ENCODE measurements around the gene DNAL1. TPM values are rescaled to one million over a fixed set of nuclear protein-coding genes. Genes with fewer than 3 reads are reported as not detected.
A peak's percentile ranks its signal among the peaks of the same experiment; 100 is the strongest.

The DNAL1 gene
- total RNA-seq, 5 donors from 2014 or later (not counting 1 experiment from before 2014, with no cell fraction given) = 5.5 to 7.2 (median 6.2) TPM

DNA sequence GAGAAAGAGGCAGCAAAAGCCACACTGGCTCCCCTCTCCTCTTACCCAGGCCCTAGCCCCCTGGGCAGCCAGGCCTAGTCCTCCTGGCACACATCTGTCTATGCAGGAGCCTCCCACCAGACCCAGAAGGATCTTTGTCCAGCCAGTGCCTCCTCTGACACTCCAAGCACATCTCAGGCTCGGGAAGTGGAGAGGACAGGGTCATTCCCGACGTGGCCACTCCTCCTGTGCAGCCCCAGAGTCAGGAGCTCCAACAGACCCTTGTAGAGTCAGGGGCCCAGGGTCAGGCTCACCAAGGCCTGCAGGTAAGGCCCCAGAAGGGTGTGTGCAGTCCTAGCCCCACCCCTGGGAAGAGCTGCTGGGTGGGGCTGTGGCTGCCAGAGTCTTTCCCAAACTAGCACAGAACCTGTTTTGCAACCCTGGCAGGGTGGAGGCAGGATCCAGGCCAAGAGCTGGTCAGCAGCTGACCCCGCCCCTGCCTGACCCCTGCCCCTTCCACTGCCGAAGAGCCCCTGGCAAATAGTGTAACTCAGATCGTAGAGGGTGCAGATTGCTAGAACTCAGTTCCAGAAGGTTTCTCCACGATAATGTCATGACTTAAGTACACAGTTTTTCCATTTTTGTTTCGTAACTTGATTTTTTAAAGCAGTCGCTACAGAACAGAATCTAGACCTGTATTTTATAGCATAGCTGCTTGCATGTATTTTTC, 96.0 kb downstream of the DNAL1 start:
- Mint-ChIP-seq H3K4me1 (peaks cover 52 to 66% (median 62%) of the 10 kb centered on the region in 3 donors), H3K9me3 (no peaks in the 10 kb centered on the region), H3K27me3 (no peaks in the 10 kb centered on the region), H3K4me3 (peak overlapping the region; percentile 66 to 90 (median 70)), H3K27ac (peak overlapping the region; percentile 93 to 96), H3K36me3 (peaks cover 7% of the 10 kb centered on the region)
- Histone ChIP-seq H3K9me3 (no peaks in the 10 kb centered on the region), H3K4me3 (ENCODE audit: control insufficient read depth in 1 of 2, extremely low read depth in 1 of 2, low read length in 1 of 2) (peak overlapping the region; percentile 16 to 42), H3K4me1 (ENCODE audit: control insufficient read depth in 1 of 2, extremely low read depth in 1 of 2, insufficient read depth in 2 of 2, low read length in 2 of 2) (peaks cover 45 to 75% of the 10 kb centered on the region in 2 experiments), H3K27me3 (replicated peaks in 1 of 2; ENCODE audit: control insufficient read depth in 2 of 2, extremely low read depth in 1 of 2, insufficient read depth in 2 of 2, low read length in 1 of 2) (no peaks in the 10 kb centered on the region), H3K36me3 (ENCODE audit: control insufficient read depth in 2 of 2, extremely low read depth in 1 of 2, insufficient read depth in 1 of 2, low read length in 1 of 2) (peaks cover 13 to 36% of the 10 kb centered on the region in 2 donors), H3K27ac (ENCODE audit: low read length) (peak overlapping the region; percentile 86)
- no peak for ATAC-seq (replicated peaks in 1 of 4)
- DNase-seq = no peak
- WGBS (ENCODE audit: insufficient coverage) = 75% methylated on average over 8 of the region's 9 CpGs
- POLR2A ChIA-PET = interaction anchor here (0.5 to 1.3 kb wide), 7 partner anchors 12 to 759 kb away, joined by 3 to 5 read pairs (median 3); a partner anchor contains a TSS
- CTCF ChIA-PET = interaction anchor here (0.5 to 4.8 kb wide), 9 partner anchors 9 to 211 kb away, joined by 3 to 24 read pairs (median 4); a partner anchor contains a TSS

DNA sequence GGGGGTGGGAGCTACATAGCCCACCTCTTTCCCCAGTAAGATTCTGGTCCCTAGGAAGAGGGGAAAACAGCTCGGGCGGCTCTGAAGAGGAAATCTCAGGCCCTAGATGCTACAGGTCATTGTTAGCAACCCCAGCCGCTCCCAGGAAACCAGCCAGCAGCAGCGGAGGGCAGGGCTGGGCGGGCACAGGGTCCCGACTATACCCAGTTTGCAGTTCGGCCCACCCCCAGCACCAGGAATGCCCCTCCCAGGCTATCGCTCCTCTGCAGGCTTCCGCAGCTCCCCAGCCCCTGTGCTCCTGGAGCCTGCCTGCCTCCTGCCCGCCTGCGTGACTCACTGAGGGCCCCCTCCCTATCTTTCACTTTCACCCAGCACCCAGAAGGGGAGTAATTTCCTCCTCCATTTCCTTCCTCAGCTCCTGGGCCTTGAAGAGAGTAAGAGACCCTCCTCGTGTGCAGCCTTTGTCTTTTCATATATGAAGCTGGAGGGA, 96.6 kb downstream of the DNAL1 start:
- Histone ChIP-seq H3K36me3 (ENCODE audit: control insufficient read depth in 2 of 2, extremely low read depth in 1 of 2, insufficient read depth in 1 of 2, low read length in 1 of 2) (peaks cover 13 to 34% of the 10 kb centered on the region in 2 donors), H3K4me1 (ENCODE audit: control insufficient read depth in 1 of 2, extremely low read depth in 1 of 2, insufficient read depth in 2 of 2, low read length in 2 of 2) (peaks cover 51 to 81% of the 10 kb centered on the region in 2 experiments), H3K27ac (ENCODE audit: low read length) (peak overlapping the region; percentile 86), H3K27me3 (replicated peaks in 1 of 2; ENCODE audit: control insufficient read depth in 2 of 2, extremely low read depth in 1 of 2, insufficient read depth in 2 of 2, low read length in 1 of 2) (no peaks in the 10 kb centered on the region), H3K4me3 (ENCODE audit: control insufficient read depth in 1 of 2, extremely low read depth in 1 of 2, low read length in 1 of 2) (peak overlapping the region; percentile 16 to 42), H3K9me3 (no peaks in the 10 kb centered on the region)
- peaks cover 59 to 70% (median 68%) of the 10 kb centered on the region in 3 donors for H3K4me1 Mint-ChIP-seq
- peak overlapping the region; percentile 66 to 90 (median 70) for H3K4me3 Mint-ChIP-seq
- H3K36me3 Mint-ChIP-seq = peaks cover 7% of the 10 kb centered on the region
- H3K27me3 Mint-ChIP-seq = no peaks in the 10 kb centered on the region
- 0% methylated on average over 7 of the region's 12 CpGs for WGBS (ENCODE audit: insufficient coverage)
- peak in 28 of 35 experiments; percentile 32 to 80 (median 46) for DNase-seq
- ChIA-PET CTCF (interaction anchor here (0.5 to 4.8 kb wide), 14 partner anchors 8 to 210 kb away, joined by 3 to 24 read pairs (median 4); partner anchors contain the start of gene PTGR2 (in 1 of the 2)), POLR2A (interaction anchor here (0.5 to 1.3 kb wide), 8 partner anchors 11 to 759 kb away, joined by 3 to 9 read pairs (median 4); a partner anchor contains a TSS)
- ATAC-seq (replicated peaks in 1 of 4) = peak; percentile 71 to 79 (median 76)
- peak overlapping the region; percentile 93 to 96 for H3K27ac Mint-ChIP-seq
- H3K9me3 Mint-ChIP-seq = no peaks in the 10 kb centered on the region

GRCh38 chr14:73741876-73742519, 97.2 kb downstream of the DNAL1 start:
- ChIA-PET CTCF (interaction anchor here (1.0 to 4.8 kb wide), 12 partner anchors 9 to 110 kb away, joined by 3 to 24 read pairs (median 4); partner anchors contain the start of gene PTGR2 (in 1 of the 2)), POLR2A (interaction anchor here (0.5 to 1.0 kb wide), 3 partner anchors 17 to 107 kb away, joined by 3 to 9 read pairs (median 4); a partner anchor contains a TSS)
- Histone ChIP-seq H3K27ac (ENCODE audit: low read length) (peak overlapping the region; percentile 86), H3K36me3 (ENCODE audit: control insufficient read depth in 2 of 2, extremely low read depth in 1 of 2, insufficient read depth in 1 of 2, low read length in 1 of 2) (peaks cover 10 to 28% of the 10 kb centered on the region in 2 donors), H3K4me1 (ENCODE audit: control insufficient read depth in 1 of 2, extremely low read depth in 1 of 2, insufficient read depth in 2 of 2, low read length in 2 of 2) (peaks cover 54 to 87% of the 10 kb centered on the region in 2 experiments), H3K4me3 (ENCODE audit: control insufficient read depth in 1 of 2, extremely low read depth in 1 of 2, low read length in 1 of 2) (peak overlapping the region; percentile 16 to 42), H3K27me3 (replicated peaks in 1 of 2; ENCODE audit: control insufficient read depth in 2 of 2, extremely low read depth in 1 of 2, insufficient read depth in 2 of 2, low read length in 1 of 2) (no peaks in the 10 kb centered on the region), H3K9me3 (no peaks in the 10 kb centered on the region)
- ATAC-seq (replicated peaks in 1 of 4) (peak; percentile 41 to 59 (median 43)), DNase-seq (peak in 11 of 35 experiments; percentile 23 to 72 (median 35))
- no peaks in the 10 kb centered on the region for H3K9me3 Mint-ChIP-seq
- 35% methylated on average over 10 of the region's 17 CpGs for whole genome bisulfite sequencing (ENCODE audit: insufficient coverage)
- H3K4me1 Mint-ChIP-seq = peaks cover 64 to 74% (median 73%) of the 10 kb centered on the region in 3 donors
- peak overlapping the region; percentile 93 to 96 for H3K27ac Mint-ChIP-seq
- peak overlapping the region; percentile 66 to 90 (median 70) for H3K4me3 Mint-ChIP-seq
- peaks cover 1% of the 10 kb centered on the region for H3K36me3 Mint-ChIP-seq
- H3K27me3 Mint-ChIP-seq = no peaks in the 10 kb centered on the region

DNA sequence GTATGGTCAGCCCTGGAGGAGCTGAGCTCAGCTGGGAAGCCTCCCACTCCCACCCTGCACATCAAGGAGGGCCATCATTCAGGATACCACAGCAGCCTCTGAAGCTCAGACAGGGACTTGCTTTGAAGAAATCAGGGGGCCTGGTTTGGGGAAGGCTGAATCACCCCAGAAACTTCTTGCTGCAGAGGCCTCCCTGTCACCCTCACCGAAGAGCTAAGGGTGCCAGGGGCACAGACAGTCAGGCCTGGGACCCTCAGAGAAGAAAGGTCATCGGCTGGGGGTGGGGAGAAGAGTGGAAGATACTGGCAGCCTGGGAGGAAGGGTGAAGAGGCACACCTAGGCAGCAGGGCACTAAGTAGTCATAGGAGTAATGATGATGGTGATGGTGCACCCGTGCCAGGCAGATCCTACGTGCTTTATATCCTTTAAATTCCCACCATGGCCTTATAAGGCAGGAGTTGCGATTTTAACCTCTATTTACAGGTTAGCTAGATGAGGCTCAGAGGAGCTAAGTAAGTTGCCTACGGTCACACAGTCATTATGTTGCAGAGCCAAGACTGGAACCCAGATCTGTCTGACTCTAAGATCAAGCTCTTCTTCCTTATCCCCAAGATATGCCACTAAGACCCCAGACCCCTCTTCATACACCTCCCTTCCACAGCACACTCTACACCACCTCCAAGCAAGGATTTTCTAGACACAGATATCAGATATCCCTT, 97.9 kb downstream of the DNAL1 start:
- Histone ChIP-seq H3K4me1 (ENCODE audit: control insufficient read depth in 1 of 2, extremely low read depth in 1 of 2, insufficient read depth in 2 of 2, low read length in 2 of 2) (peaks cover 60 to 94% of the 10 kb centered on the region in 2 experiments), H3K9me3 (no peaks in the 10 kb centered on the region), H3K36me3 (ENCODE audit: control insufficient read depth in 2 of 2, extremely low read depth in 1 of 2, insufficient read depth in 1 of 2, low read length in 1 of 2) (peaks cover 10 to 24% of the 10 kb centered on the region in 2 donors), H3K27ac (ENCODE audit: low read length) (peak overlapping the region; percentile 86), H3K4me3 (ENCODE audit: control insufficient read depth in 1 of 2, extremely low read depth in 1 of 2, low read length in 1 of 2) (peak overlapping the region in 1 of 2 donors; percentile 49), H3K27me3 (replicated peaks in 1 of 2; ENCODE audit: control insufficient read depth in 2 of 2, extremely low read depth in 1 of 2, insufficient read depth in 2 of 2, low read length in 1 of 2) (no peaks in the 10 kb centered on the region)
- Mint-ChIP-seq H3K4me1 (peaks cover 70 to 79% (median 78%) of the 10 kb centered on the region in 3 donors), H3K4me3 (peak overlapping the region; percentile 66 to 90 (median 70)), H3K9me3 (no peaks in the 10 kb centered on the region), H3K27ac (peak overlapping the region; percentile 93 to 96), H3K36me3 (no peaks in the 10 kb centered on the region), H3K27me3 (no peaks in the 10 kb centered on the region)
- peak in 1 of 35 experiments; percentile 18 for DNase-seq
- POLR2A ChIA-PET = interaction anchor here (0.6 to 1.0 kb wide), 5 partner anchors 16 to 47 kb away, joined by 3 to 5 read pairs (median 3); a partner anchor contains a TSS
- no peak for ATAC-seq (replicated peaks in 1 of 4)
- WGBS (ENCODE audit: insufficient coverage) = 14% methylated on average over 4 of the region's 6 CpGs
- CTCF ChIA-PET = interaction anchor here (0.9 to 4.8 kb wide), 9 partner anchors 9 to 109 kb away, joined by 3 to 24 read pairs (median 5); partner anchors contain the start of gene PTGR2 (in 1 of the 2)

- Mint-ChIP-seq H3K4me1 (peaks cover 78 to 87% (median 86%) of the 10 kb centered on the region in 3 donors), H3K36me3 (no peaks in the 10 kb centered on the region), H3K27me3 (no peaks in the 10 kb centered on the region), H3K27ac (peak overlapping the region; percentile 93 to 96), H3K4me3 (peak overlapping the region; percentile 66 to 90 (median 69)), H3K9me3 (no peaks in the 10 kb centered on the region)
- peaks cover 64 to 98% of the 10 kb centered on the region in 2 experiments for H3K4me1 ChIP-seq (ENCODE audit: control insufficient read depth in 1 of 2, extremely low read depth in 1 of 2, insufficient read depth in 2 of 2, low read length in 2 of 2)
- 0% methylated on average over 8 of the region's 11 CpGs for WGBS (ENCODE audit: insufficient coverage)
- H3K9me3 ChIP-seq = no peaks in the 10 kb centered on the region
- peaks cover 10 to 19% of the 10 kb centered on the region in 2 donors for H3K36me3 ChIP-seq (ENCODE audit: control insufficient read depth in 2 of 2, extremely low read depth in 1 of 2, insufficient read depth in 1 of 2, low read length in 1 of 2)
- ChIA-PET CTCF (interaction anchor here (0.6 to 4.8 kb wide), 6 partner anchors 10 to 261 kb away, joined by 3 to 24 read pairs (median 6); a partner anchor contains a TSS), POLR2A (interaction anchor here (0.6 to 0.9 kb wide), 4 partner anchors 15 to 46 kb away, joined by 3 to 5 read pairs (median 3); a partner anchor contains a TSS)
- peak overlapping the region; percentile 20 to 49 for H3K4me3 ChIP-seq (ENCODE audit: control insufficient read depth in 1 of 2, extremely low read depth in 1 of 2, low read length in 1 of 2)
- DNase-seq = peak in 32 of 35 experiments; percentile 41 to 76 (median 55)
- H3K27me3 ChIP-seq (replicated peaks in 1 of 2; ENCODE audit: control insufficient read depth in 2 of 2, extremely low read depth in 1 of 2, insufficient read depth in 2 of 2, low read length in 1 of 2) = no peaks in the 10 kb centered on the region
- peak overlapping the region; percentile 86 for H3K27ac ChIP-seq (ENCODE audit: low read length)
- ATAC-seq (replicated peaks in 1 of 4) = peak; percentile 68 to 73 (median 72)
Measured at GRCh38 chr14:73743431-73743931, 98.7 kb downstream of the DNAL1 start.

All from T-cell (primary cell).